ENCODE measurements around the gene ZNF473. TPM values are rescaled to one million over a fixed set of nuclear protein-coding genes. Genes with fewer than 3 reads are reported as not detected.

ZNF473 gene
- total and polyA plus RNA-seq, 2 of the 13 experiments (the other 11 are each of a cell fraction or from before 2014, with no cell fraction given) = 5.8 to 11.9 TPM

GRCh38 chr19:50025022-50025793 is 597 bp upstream of the ZNF473 start, which contains the start of gene VRK3 (continued):
- TF ChIP-seq PHF21A (CRISPR knock-in tag; IDR thresholded peaks at IDR 0.05) (peak; percentile 42), SALL1 (CRISPR knock-in tag; IDR thresholded peaks at IDR 0.05) (peak; percentile 60), ARID3A (IDR thresholded peaks at IDR 0.05; ENCODE audit: low read depth, low read length) (peak; percentile 49; the same call in 1 of the 2 replicates), ZNF678 (CRISPR knock-in tag; IDR thresholded peaks at IDR 0.05) (0 out of 2 replicates have a peak, but pooled peaks have one; percentile 50), PHF8 (CRISPR knock-in tag; IDR thresholded peaks at IDR 0.05) (peak; percentile 87), KMT2A (CRISPR knock-in tag; IDR thresholded peaks at IDR 0.05) (peak; percentile 65), NFYC (CRISPR knock-in tag; IDR thresholded peaks at IDR 0.05) (peak; percentile 89), MAZ (IDR thresholded peaks at IDR 0.05; ENCODE audit: borderline replicate concordance, low read depth, low read length) (peak; percentile 83), MAZ (CRISPR knock-in tag; IDR thresholded peaks at IDR 0.05; ENCODE audit: low read depth) (no peak), NFIB (CRISPR knock-in tag; IDR thresholded peaks at IDR 0.05; ENCODE audit: borderline replicate concordance) (no peak), ZNF574 (CRISPR knock-in tag; IDR thresholded peaks at IDR 0.05) (0 out of 2 replicates have a peak, but pooled peaks have one; percentile 17), ZNF441 (CRISPR knock-in tag; IDR thresholded peaks at IDR 0.05; ENCODE audit: borderline replicate concordance) (0 out of 2 replicates have a peak, but pooled peaks have one; percentile 39), ZNF484 (CRISPR knock-in tag; IDR thresholded peaks at IDR 0.05; ENCODE audit: borderline replicate concordance, low read depth) (no peak), ATM (IDR thresholded peaks at IDR 0.05; ENCODE audit: borderline replicate concordance) (no peak), SRSF9 (IDR thresholded peaks at IDR 0.05; ENCODE audit: borderline replicate concordance, insufficient read depth, low read depth, low read length, poor library complexity, severe bottlenecking) (no peak), SP2 (CRISPR knock-in tag; IDR thresholded peaks at IDR 0.05) (peak; percentile 77), ZNF619 (CRISPR knock-in tag; IDR thresholded peaks at IDR 0.05) (peak; percentile 24; the same call in 1 of the 2 replicates), NFYB (CRISPR knock-in tag; IDR thresholded peaks at IDR 0.05) (peak; percentile 89), NAIF1 (CRISPR knock-in tag; IDR thresholded peaks at IDR 0.05; ENCODE audit: borderline replicate concordance) (0 out of 2 replicates have a peak, but pooled peaks have one; percentile 21), KDM2A (CRISPR knock-in tag; IDR thresholded peaks at IDR 0.05; ENCODE audit: borderline replicate concordance, low read depth) (peak; percentile 59), PITX1 (CRISPR knock-in tag; IDR thresholded peaks at IDR 0.05) (0 out of 2 replicates have a peak, but pooled peaks have one; percentile 44), ERF (CRISPR knock-in tag; IDR thresholded peaks at IDR 0.05) (peak; percentile 69), ZNF136 (CRISPR knock-in tag; IDR thresholded peaks at IDR 0.05; ENCODE audit: low read depth) (no peak), HHEX (CRISPR knock-in tag; IDR thresholded peaks at IDR 0.05) (no peak), CREB1 (IDR thresholded peaks at IDR 0.05) (peak; percentile 95), CREB1 (CRISPR knock-in tag; IDR thresholded peaks at IDR 0.05) (no peak; the same call in none of the 2 replicates), ZFY (CRISPR knock-in tag; IDR thresholded peaks at IDR 0.05) (peak; percentile 65)
